Mesenchymal stem cell (in vitro differentiated cells and primary cell): Measurements from ENCODE around the gene EXOC5.

Source experiments
- DNase-seq: peaks from one replicate; pipeline ENCODE4 v3.0.0-alpha.2; 2013
- H2AFZ ChIP-seq: one replicate; pipeline ENCODE4 v1.6.1; 2013; ENCODE audit warnings: low read depth, mild to moderate bottlenecking, control low read depth, inconsistent platforms, low read length, moderate library complexity
- H2AK5ac ChIP-seq: 2 replicates; pipeline ENCODE4 v1.6.1; 2013; ENCODE audit warnings: low read length, moderate library complexity, mild to moderate bottlenecking, inconsistent platforms; ENCODE audit not compliant: severe bottlenecking
- H2BK120ac ChIP-seq: one replicate; pipeline ENCODE4 v1.6.1; 2013; ENCODE audit warnings: low read depth, mild to moderate bottlenecking, inconsistent platforms, low read length, moderate library complexity
- H2BK12ac ChIP-seq, 2 experiments: one replicate each; pipeline ENCODE4 v1.6.1; 2013; ENCODE audit warnings: inconsistent platforms in 2 of 2, low read length in 2 of 2, mild to moderate bottlenecking in 2 of 2, moderate library complexity in 2 of 2, control low read depth in 1 of 2
- H2BK15ac ChIP-seq: one replicate; pipeline ENCODE4 v1.6.1; 2013; ENCODE audit warnings: mild to moderate bottlenecking, low read depth, inconsistent platforms; ENCODE audit not compliant: poor library complexity, severe bottlenecking
- H2BK5ac ChIP-seq: 2 replicates; pipeline ENCODE4 v1.6.1; 2013; ENCODE audit warnings: low read depth, mild to moderate bottlenecking, low read length, control low read depth, inconsistent platforms; ENCODE audit not compliant: poor library complexity, severe bottlenecking
- H3K14ac ChIP-seq, 2 experiments: one replicate each; pipeline ENCODE4 v1.6.1; 2013; ENCODE audit warnings: inconsistent platforms in 2 of 2, low read length in 2 of 2, control low read depth in 1 of 2, mild to moderate bottlenecking in 1 of 2, moderate library complexity in 1 of 2
- H3K18ac ChIP-seq, 2 experiments: one replicate each; pipeline ENCODE4 v1.6.1; 2013; ENCODE audit warnings: inconsistent platforms in 2 of 2, low read length in 2 of 2, control low read depth in 1 of 2, low read depth in 1 of 2, mild to moderate bottlenecking in 1 of 2
- H3K23ac ChIP-seq, 2 experiments: one replicate each; pipeline ENCODE4 v1.6.1; 2013; ENCODE audit warnings: inconsistent platforms in 2 of 2, low read length in 2 of 2, mild to moderate bottlenecking in 2 of 2, moderate library complexity in 2 of 2, control low read depth in 1 of 2
- H3K27ac ChIP-seq: 2 replicates; pipeline ENCODE4 v1.5.1; 2013; ENCODE audit warnings: mild to moderate bottlenecking, moderate library complexity, low read length, control low read depth, inconsistent platforms; ENCODE audit not compliant: poor library complexity, severe bottlenecking
- H3K27me3 ChIP-seq, 2 experiments: 2 replicates each; pipeline versions ENCODE4 v1.6.1 to v1.7.0; 2013; ENCODE audit warnings: low read length in 2 of 2, mild to moderate bottlenecking in 2 of 2, moderate library complexity in 2 of 2, control low read depth in 1 of 2, inconsistent platforms in 1 of 2; ENCODE audit not compliant: control insufficient read depth in 1 of 2, insufficient read depth in 1 of 2
- H3K36me3 ChIP-seq, 2 experiments: 2 replicates each; pipeline versions ENCODE4 v1.6.1 to v1.7.0; 2013; ENCODE audit warnings: low read length in 2 of 2, control low read depth in 1 of 2, inconsistent platforms in 1 of 2, low read depth in 1 of 2, mild to moderate bottlenecking in 1 of 2; ENCODE audit not compliant: insufficient read depth in 2 of 2, control insufficient read depth in 1 of 2
- H3K4ac ChIP-seq, 2 experiments: one replicate each; pipeline ENCODE4 v1.6.1; 2013; ENCODE audit warnings: inconsistent platforms in 2 of 2, low read length in 2 of 2, mild to moderate bottlenecking in 2 of 2, moderate library complexity in 2 of 2, control low read depth in 1 of 2, low read depth in 1 of 2
- H3K4me1 ChIP-seq: 2 replicates; pipeline ENCODE4 v1.6.1; 2013; ENCODE audit warnings: low read depth, low read length, control low read depth; ENCODE audit not compliant: control insufficient read depth, insufficient read depth
- H3K4me2 ChIP-seq: 2 replicates; pipeline ENCODE4 v1.6.1; 2013; ENCODE audit warnings: low read length, mild to moderate bottlenecking, inconsistent platforms; ENCODE audit not compliant: poor library complexity, severe bottlenecking
- H3K4me3 ChIP-seq, 2 experiments: 2 replicates each; pipeline versions ENCODE4 v1.5.1 to v1.7.0; 2013; ENCODE audit warnings: low read length in 2 of 2, mild to moderate bottlenecking in 2 of 2, control low read depth in 1 of 2, low read depth in 1 of 2; ENCODE audit not compliant: insufficient read depth in 1 of 2
- H3K79me1 ChIP-seq: replicated peaks from 2 replicates; pipeline ENCODE4 v1.6.1; 2013; ENCODE audit warnings: mild to moderate bottlenecking, control low read depth, low read length, inconsistent platforms; ENCODE audit not compliant: poor library complexity, severe bottlenecking
- H3K9ac ChIP-seq: 2 replicates; pipeline ENCODE4 v1.7.0; 2013; ENCODE audit warnings: mild to moderate bottlenecking, low read length, moderate library complexity
- H3K9me3 ChIP-seq: 2 replicates; pipeline ENCODE4 v1.7.0; 2013; ENCODE audit warnings: mild to moderate bottlenecking, low read length; ENCODE audit not compliant: control insufficient read depth
- H4K8ac ChIP-seq: one replicate; pipeline ENCODE4 v1.6.1; 2013; ENCODE audit warnings: inconsistent platforms, mild to moderate bottlenecking, low read length, moderate library complexity
- H4K91ac ChIP-seq: one replicate; pipeline ENCODE4 v1.6.1; 2013; ENCODE audit warnings: mild to moderate bottlenecking, low read length, inconsistent platforms
- WGBS: methylation state at CpG from one replicate; pipeline ENCODE4 v1.1.7; 2013; ENCODE audit warnings: mixed read lengths; 5-methylcytosine and 5-hydroxymethylcytosine counted together

The EXOC5 gene

GRCh38 chr14:57302883-57303282 lies 34.2 kb upstream of the EXOC5 start:
- Histone ChIP-seq H2AK5ac (no peak overlapping the region), H3K9ac (no peak overlapping the region), H3K23ac (no peak overlapping the region), H3K4me1 (no peaks in the 10 kb centered on the region), H2AFZ (no peak overlapping the region), H4K91ac (no peak overlapping the region), H3K14ac (no peak overlapping the region), H3K4me3 (no peak overlapping the region), H4K8ac (no peak overlapping the region), H2BK5ac (no peak overlapping the region), H3K27ac (no peak overlapping the region), H2BK120ac (no peak overlapping the region), H3K36me3 (no peaks in the 10 kb centered on the region), H2BK15ac (no peak overlapping the region), H3K79me1 (no peaks in the 10 kb centered on the region), H3K4ac (no peak overlapping the region), H3K27me3 (peaks cover 0 to 9% of the 10 kb centered on the region in 2 experiments), H3K9me3 (no peaks in the 10 kb centered on the region), H3K18ac (no peak overlapping the region), H3K4me2 (no peak overlapping the region), H2BK12ac (no peak overlapping the region)
- no peak for DNase-seq
- WGBS, result 88% methylated on average over 3 of the region's 5 CpGs

- Histone ChIP-seq H3K36me3 (peaks cover 0 to 3% of the 10 kb centered on the region in 2 experiments), H3K4me3 (no peak overlapping the region), H3K14ac (no peak overlapping the region), H4K8ac (no peak overlapping the region), H3K18ac (no peak overlapping the region), H2BK120ac (no peak overlapping the region), H2BK15ac (no peak overlapping the region), H3K4me2 (no peak overlapping the region), H3K9me3 (no peaks in the 10 kb centered on the region), H2BK5ac (no peak overlapping the region), H3K79me1 (no peaks in the 10 kb centered on the region), H3K23ac (no peak overlapping the region), H4K91ac (no peak overlapping the region), H2AK5ac (no peak overlapping the region), H3K4me1 (no peaks in the 10 kb centered on the region), H3K9ac (no peak overlapping the region), H2AFZ (no peak overlapping the region), H3K4ac (no peak overlapping the region), H3K27me3 (no peaks in the 10 kb centered on the region), H2BK12ac (no peak overlapping the region), H3K27ac (no peak overlapping the region)
- DNase-seq, result no peak
- 96% methylated on average over 3 of the region's 3 CpGs for WGBS
Observed at GRCh38 chr14:57299511-57299910, 30.8 kb upstream of the EXOC5 start.

- Histone ChIP-seq H3K36me3 (peaks cover 0 to 3% of the 10 kb centered on the region in 2 experiments), H3K23ac (no peak overlapping the region), H2AK5ac (no peak overlapping the region), H3K9me3 (no peaks in the 10 kb centered on the region), H3K4me3 (no peak overlapping the region), H2BK12ac (no peak overlapping the region), H3K4me2 (no peak overlapping the region), H2BK15ac (no peak overlapping the region), H2AFZ (no peak overlapping the region), H3K4ac (no peak overlapping the region), H3K27ac (no peak overlapping the region), H3K9ac (no peak overlapping the region), H3K14ac (no peak overlapping the region), H3K18ac (no peak overlapping the region), H3K79me1 (no peaks in the 10 kb centered on the region), H4K91ac (no peak overlapping the region), H3K27me3 (no peaks in the 10 kb centered on the region), H2BK5ac (no peak overlapping the region), H4K8ac (no peak overlapping the region), H3K4me1 (no peaks in the 10 kb centered on the region), H2BK120ac (no peak overlapping the region)
- 94% methylated on average over 4 of the region's 4 CpGs for WGBS
- no peak for DNase-seq
Observed at GRCh38 chr14:57297852-57298251, 29.1 kb upstream of the EXOC5 start.

- H2AK5ac ChIP-seq, result no peak overlapping the region
Observed at GRCh38 chr14:57295239-57295638, 26.5 kb upstream of the EXOC5 start.

More at GRCh38 chr14:57295239-57295638, 26.5 kb upstream of the EXOC5 start:
- no peak overlapping the region for H3K9ac ChIP-seq
- no peak overlapping the region for H2BK5ac ChIP-seq
- H2AFZ ChIP-seq, result no peak overlapping the region
- no peak overlapping the region for H3K4me3 ChIP-seq
- DNase-seq, result no peak
- no peak overlapping the region for H3K14ac ChIP-seq
- H3K4me2 ChIP-seq, result no peak overlapping the region
- no peaks in the 10 kb centered on the region for H3K9me3 ChIP-seq
- H2BK12ac ChIP-seq, result no peak overlapping the region
- no peak overlapping the region for H2BK120ac ChIP-seq
- no peak overlapping the region for H2BK15ac ChIP-seq
- no peak overlapping the region for H4K91ac ChIP-seq
- no peak overlapping the region for H3K4ac ChIP-seq
- H3K27me3 ChIP-seq, result no peaks in the 10 kb centered on the region
- H4K8ac ChIP-seq, result no peak overlapping the region
- no peak overlapping the region for H3K27ac ChIP-seq
- no peak overlapping the region for H3K18ac ChIP-seq
- peaks cover 0 to 11% of the 10 kb centered on the region in 2 experiments for H3K36me3 ChIP-seq
- no peak overlapping the region for H3K23ac ChIP-seq
- WGBS, result 56% methylated on average over 1 of the region's 1 CpG
- no peaks in the 10 kb centered on the region for H3K79me1 ChIP-seq
- H3K4me1 ChIP-seq, result no peaks in the 10 kb centered on the region
